ENCODE data around the gene MAPKAPK2. TPM values are rescaled to one million over a fixed set of nuclear protein-coding genes. Genes with fewer than 3 reads are reported as not detected.

The MAPKAPK2 gene
- total RNA-seq, 1 experiment from 2014 or later = 96.8 TPM

- TF ChIP-seq CTCF (IDR thresholded peaks at IDR 0.05; ENCODE audit: insufficient read depth in 1 of 2, low read depth in 1 of 2, low read length in 1 of 2, severe bottlenecking in 1 of 2, unreplicated experiment in 1 of 2) = no peak
- BruUV-seq (replicated peaks) = no TSS peak
- Histone ChIP-seq H3K4me3 (ENCODE audit: low read depth, low read length) (no peak overlapping the region), H3K27me3 (replicated peaks; ENCODE audit: control insufficient read depth, insufficient read depth, low read length) (no peaks in the 10 kb centered on the region), H3K9me3 (no peaks in the 10 kb centered on the region), H3K4me1 (no peaks in the 10 kb centered on the region), H3K36me3 (ENCODE audit: control insufficient read depth, insufficient read depth, low read length) (no peaks in the 10 kb centered on the region)
- no peaks in the 10 kb centered on the region for H3K9me3 Mint-ChIP-seq (ENCODE audit: unreplicated experiment)
- CTCF ChIA-PET = no interaction called here
- H3K27ac Mint-ChIP-seq (ENCODE audit: unreplicated experiment) = no peak overlapping the region
- H3K27me3 Mint-ChIP-seq (ENCODE audit: insufficient read depth, unreplicated experiment) = peaks cover 4% of the 10 kb centered on the region
- no peak overlapping the region for H3K4me3 Mint-ChIP-seq (ENCODE audit: unreplicated experiment)
- POLR2A ChIA-PET = no interaction called here
- no peaks in the 10 kb centered on the region for H3K36me3 Mint-ChIP-seq (ENCODE audit: insufficient read depth, unreplicated experiment)
- intact Hi-C loops (cut with micrococcal nuclease; ENCODE audit: unreplicated experiment) = no loop called here
- DNase-seq = no peak
- H3K4me1 Mint-ChIP-seq (ENCODE audit: low read depth, unreplicated experiment) = no peaks in the 10 kb centered on the region
These were observed 67.8 kb downstream of the MAPKAPK2 start for GRCh38 chr1:206752481-206752880.

- H3K36me3 ChIP-seq (ENCODE audit: control insufficient read depth, insufficient read depth, low read length) = no peaks in the 10 kb centered on the region
- no peaks in the 10 kb centered on the region for H3K4me1 Mint-ChIP-seq (ENCODE audit: low read depth, unreplicated experiment)
- no peaks in the 10 kb centered on the region for H3K4me1 ChIP-seq
- BruUV-seq (replicated peaks) = no TSS peak
- no peaks in the 10 kb centered on the region for H3K36me3 Mint-ChIP-seq (ENCODE audit: insufficient read depth, unreplicated experiment)
- intact Hi-C loops (cut with micrococcal nuclease; ENCODE audit: unreplicated experiment) = no loop called here
- no peak overlapping the region for H3K27ac Mint-ChIP-seq (ENCODE audit: unreplicated experiment)
- no peak overlapping the region for H3K4me3 Mint-ChIP-seq (ENCODE audit: unreplicated experiment)
- TF ChIP-seq CTCF (IDR thresholded peaks at IDR 0.05; ENCODE audit: insufficient read depth in 1 of 2, low read depth in 1 of 2, low read length in 1 of 2, severe bottlenecking in 1 of 2, unreplicated experiment in 1 of 2) = no peak
- H3K4me3 ChIP-seq (ENCODE audit: low read depth, low read length) = no peak overlapping the region
- ChIA-PET CTCF (no interaction called here), POLR2A (no interaction called here)
- no peaks in the 10 kb centered on the region for H3K9me3 ChIP-seq
- H3K9me3 Mint-ChIP-seq (ENCODE audit: unreplicated experiment) = no peaks in the 10 kb centered on the region
- no peaks in the 10 kb centered on the region for H3K27me3 ChIP-seq (replicated peaks; ENCODE audit: control insufficient read depth, insufficient read depth, low read length)
- DNase-seq = no peak
- H3K27me3 Mint-ChIP-seq (ENCODE audit: insufficient read depth, unreplicated experiment) = peaks cover 4% of the 10 kb centered on the region
These were observed 68.4 kb downstream of the MAPKAPK2 start for GRCh38 chr1:206753141-206753540.

GRCh38 chr1:206754011-206754410 is 69.3 kb downstream of the MAPKAPK2 start:
- Mint-ChIP-seq H3K36me3 (ENCODE audit: insufficient read depth, unreplicated experiment) (no peaks in the 10 kb centered on the region), H3K27ac (ENCODE audit: unreplicated experiment) (no peak overlapping the region), H3K4me3 (ENCODE audit: unreplicated experiment) (no peak overlapping the region), H3K27me3 (ENCODE audit: insufficient read depth, unreplicated experiment) (peaks cover 4% of the 10 kb centered on the region), H3K4me1 (ENCODE audit: low read depth, unreplicated experiment) (no peaks in the 10 kb centered on the region), H3K9me3 (ENCODE audit: unreplicated experiment) (no peaks in the 10 kb centered on the region)
- ChIA-PET CTCF (no interaction called here), POLR2A (no interaction called here)
- H3K4me3 ChIP-seq (ENCODE audit: low read depth, low read length) = no peak overlapping the region
- no peak for TF ChIP-seq CTCF (IDR thresholded peaks at IDR 0.05; ENCODE audit: insufficient read depth in 1 of 2, low read depth in 1 of 2, low read length in 1 of 2, severe bottlenecking in 1 of 2, unreplicated experiment in 1 of 2)
- BruUV-seq (replicated peaks) = no TSS peak
- H3K27me3 ChIP-seq (replicated peaks; ENCODE audit: control insufficient read depth, insufficient read depth, low read length) = no peaks in the 10 kb centered on the region
- H3K4me1 ChIP-seq = no peaks in the 10 kb centered on the region
- intact Hi-C loops (cut with micrococcal nuclease; ENCODE audit: unreplicated experiment) = no loop called here
- no peaks in the 10 kb centered on the region for H3K9me3 ChIP-seq
- no peaks in the 10 kb centered on the region for H3K36me3 ChIP-seq (ENCODE audit: control insufficient read depth, insufficient read depth, low read length)
- no peak for DNase-seq
